ENCODE measurements around the gene CACNA1H. TPM values are rescaled to one million over a fixed set of nuclear protein-coding genes. Genes with fewer than 3 reads are reported as not detected.

The CACNA1H gene
- total RNA-seq, 3 donors from 2014 or later (not counting 1 experiment from before 2014, with no cell fraction given), result 1.1 to 1.5 (median 1.3) TPM

GRCh38 chr16:1208239-1208830, 55.4 kb downstream of the CACNA1H start:
- DNase-seq, result peak in 1 of 2 donors; percentile 38
- peaks cover 15% of the 10 kb centered on the region for H3K4me1 ChIP-seq (ENCODE audit: control insufficient read depth, insufficient read depth, low read length)
- no peak overlapping the region for H3K4me3 ChIP-seq (ENCODE audit: low read length)
- no peaks in the 10 kb centered on the region for H3K9me3 Mint-ChIP-seq
- peak in 2 of 3 donors; percentile 81 to 86 for ATAC-seq
- H3K9me3 ChIP-seq (ENCODE audit: control insufficient read depth, insufficient read depth, low read length), result no peaks in the 10 kb centered on the region
- intact Hi-C loops (cut with micrococcal nuclease), result no loop called here
- no peaks in the 10 kb centered on the region for H3K27me3 Mint-ChIP-seq (ENCODE audit: low read depth in 2 of 2)
- H3K27me3 ChIP-seq (ENCODE audit: control insufficient read depth, insufficient read depth, low read length), result no peaks in the 10 kb centered on the region
- H3K36me3 ChIP-seq (ENCODE audit: control insufficient read depth, insufficient read depth, low read length), result no peaks in the 10 kb centered on the region
- WGBS (ENCODE audit: insufficient coverage), result 67% methylated on average over 22 of the region's 22 CpGs
- peak overlapping the region; percentile 48 for H3K27ac ChIP-seq (ENCODE audit: low read length)
- H3K4me1 Mint-ChIP-seq, result no peaks in the 10 kb centered on the region
- no peak for TF ChIP-seq CTCF (IDR thresholded peaks at IDR 0.05)
- peak overlapping the region; percentile 45 to 75 for H3K27ac Mint-ChIP-seq
- H3K4me3 Mint-ChIP-seq, result peak overlapping the region; percentile 59
- no peaks in the 10 kb centered on the region for H3K36me3 Mint-ChIP-seq

- no peaks in the 10 kb centered on the region for H3K36me3 ChIP-seq (ENCODE audit: control insufficient read depth, insufficient read depth, low read length)
- H3K4me3 ChIP-seq (ENCODE audit: low read length), result no peak overlapping the region
- Mint-ChIP-seq H3K4me3 (no peak overlapping the region), H3K27ac (no peak overlapping the region), H3K4me1 (no peaks in the 10 kb centered on the region), H3K9me3 (no peaks in the 10 kb centered on the region), H3K27me3 (ENCODE audit: low read depth in 2 of 2) (no peaks in the 10 kb centered on the region), H3K36me3 (no peaks in the 10 kb centered on the region)
- H3K9me3 ChIP-seq (ENCODE audit: control insufficient read depth, insufficient read depth, low read length), result no peaks in the 10 kb centered on the region
- WGBS (ENCODE audit: insufficient coverage), result 95% methylated on average over 43 of the region's 43 CpGs
- H3K27me3 ChIP-seq (ENCODE audit: control insufficient read depth, insufficient read depth, low read length), result no peaks in the 10 kb centered on the region
- H3K4me1 ChIP-seq (ENCODE audit: control insufficient read depth, insufficient read depth, low read length), result peaks cover 15% of the 10 kb centered on the region
- no peak for ATAC-seq
- intact Hi-C loops (cut with micrococcal nuclease), result no loop called here
- no peak overlapping the region for H3K27ac ChIP-seq (ENCODE audit: low read length)
- no peak for TF ChIP-seq CTCF (IDR thresholded peaks at IDR 0.05)
- no peak for DNase-seq
Measured at GRCh38 chr16:1209081-1209480, 56.2 kb downstream of the CACNA1H start.

GRCh38 chr16:1210461-1210860, 57.6 kb downstream of the CACNA1H start:
- ATAC-seq, result no peak
- Histone ChIP-seq H3K27ac (ENCODE audit: low read length) (no peak overlapping the region), H3K27me3 (ENCODE audit: control insufficient read depth, insufficient read depth, low read length) (no peaks in the 10 kb centered on the region), H3K4me3 (ENCODE audit: low read length) (no peak overlapping the region), H3K36me3 (ENCODE audit: control insufficient read depth, insufficient read depth, low read length) (no peaks in the 10 kb centered on the region), H3K9me3 (ENCODE audit: control insufficient read depth, insufficient read depth, low read length) (no peaks in the 10 kb centered on the region), H3K4me1 (ENCODE audit: control insufficient read depth, insufficient read depth, low read length) (peaks cover 15% of the 10 kb centered on the region)
- no peaks in the 10 kb centered on the region for H3K9me3 Mint-ChIP-seq
- H3K4me3 Mint-ChIP-seq, result no peak overlapping the region
- H3K27ac Mint-ChIP-seq, result no peak overlapping the region
- DNase-seq, result no peak
- intact Hi-C loops (cut with micrococcal nuclease), result no loop called here
- no peak for TF ChIP-seq CTCF (IDR thresholded peaks at IDR 0.05)
- H3K4me1 Mint-ChIP-seq, result no peaks in the 10 kb centered on the region
- H3K36me3 Mint-ChIP-seq, result no peaks in the 10 kb centered on the region
- H3K27me3 Mint-ChIP-seq (ENCODE audit: low read depth in 2 of 2), result no peaks in the 10 kb centered on the region
- 89% methylated on average over 20 of the region's 23 CpGs for WGBS (ENCODE audit: insufficient coverage)

Measured in natural killer cell (primary cell).